ENCODE results near the gene PPOX.

Gene PPOX

DNA sequence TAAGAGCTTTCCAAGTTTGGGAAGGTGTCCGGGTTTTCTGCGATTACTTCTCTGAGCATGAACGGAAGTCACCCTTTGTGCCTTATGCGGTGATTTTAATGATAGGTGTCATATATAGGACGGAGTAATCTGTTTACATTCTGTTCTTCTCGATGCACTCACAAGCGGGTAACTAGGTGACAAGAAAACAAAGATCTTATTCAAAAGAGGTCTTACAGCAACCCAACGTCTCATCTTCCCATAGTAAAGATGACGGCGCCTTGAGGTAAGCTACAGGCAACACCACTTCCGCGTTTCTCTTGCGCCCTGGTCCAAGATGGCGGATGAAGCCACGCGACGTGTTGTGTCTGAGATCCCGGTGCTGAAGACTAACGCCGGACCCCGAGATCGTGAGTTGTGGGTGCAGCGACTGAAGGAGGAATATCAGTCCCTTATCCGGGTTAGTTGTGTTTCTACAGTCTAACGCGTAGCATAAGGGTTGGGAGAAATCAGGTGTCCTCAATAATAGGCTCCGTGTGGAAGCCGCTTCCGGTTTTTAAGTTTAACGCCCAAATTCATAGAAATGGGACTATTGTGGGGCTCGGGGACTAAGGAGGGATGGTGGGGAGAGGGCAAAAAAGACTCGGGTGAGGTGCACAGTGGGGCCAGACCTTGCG is 12.4 kb upstream of the PPOX start, which contains the start of gene UFC1:
Gene UFC1, plus strand, starts transcription at position 297 of the 656 bp plus-strand sequence. Its CDS starts 20 bp downstream, at position 317.
- DNase-seq: peak; percentile 85 to 86

- DNase-seq: no peak
These were observed 8.4 kb upstream of the PPOX start for GRCh38 chr1:161157867-161158266.

DNA sequence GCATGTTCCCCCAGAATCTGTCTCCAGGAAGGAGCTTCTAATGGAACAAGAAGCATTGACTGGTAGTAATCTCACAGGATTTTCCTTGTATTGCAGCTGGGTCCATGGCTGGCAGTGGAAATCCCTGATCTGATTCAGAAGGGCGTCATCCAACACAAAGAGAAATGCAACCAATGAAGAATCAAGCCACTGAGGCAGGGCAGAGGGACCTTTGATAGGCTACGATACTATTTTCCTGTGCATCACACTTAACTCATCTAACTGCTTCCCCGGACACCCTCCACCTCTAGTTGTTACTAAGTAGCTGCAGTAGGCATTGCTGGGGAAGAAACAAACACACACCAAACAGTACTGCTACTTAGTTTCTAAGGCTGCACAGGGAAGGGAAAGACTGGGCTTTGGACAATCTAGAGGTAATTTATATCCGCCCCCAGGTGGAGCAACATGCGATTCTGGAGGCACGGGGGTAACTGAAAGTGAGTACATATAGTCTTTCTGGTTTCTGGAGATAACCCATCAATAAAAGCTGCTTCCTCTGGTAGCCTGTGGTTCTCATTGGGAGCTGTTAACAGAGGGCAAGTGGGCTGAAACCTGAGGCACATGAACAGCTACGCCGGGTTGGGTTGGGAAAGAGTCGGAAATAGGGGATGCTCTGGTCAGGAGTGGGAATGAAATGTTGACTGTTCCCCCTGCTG is 7.8 kb upstream of the PPOX start:
- DNase-seq: no peak

DNA sequence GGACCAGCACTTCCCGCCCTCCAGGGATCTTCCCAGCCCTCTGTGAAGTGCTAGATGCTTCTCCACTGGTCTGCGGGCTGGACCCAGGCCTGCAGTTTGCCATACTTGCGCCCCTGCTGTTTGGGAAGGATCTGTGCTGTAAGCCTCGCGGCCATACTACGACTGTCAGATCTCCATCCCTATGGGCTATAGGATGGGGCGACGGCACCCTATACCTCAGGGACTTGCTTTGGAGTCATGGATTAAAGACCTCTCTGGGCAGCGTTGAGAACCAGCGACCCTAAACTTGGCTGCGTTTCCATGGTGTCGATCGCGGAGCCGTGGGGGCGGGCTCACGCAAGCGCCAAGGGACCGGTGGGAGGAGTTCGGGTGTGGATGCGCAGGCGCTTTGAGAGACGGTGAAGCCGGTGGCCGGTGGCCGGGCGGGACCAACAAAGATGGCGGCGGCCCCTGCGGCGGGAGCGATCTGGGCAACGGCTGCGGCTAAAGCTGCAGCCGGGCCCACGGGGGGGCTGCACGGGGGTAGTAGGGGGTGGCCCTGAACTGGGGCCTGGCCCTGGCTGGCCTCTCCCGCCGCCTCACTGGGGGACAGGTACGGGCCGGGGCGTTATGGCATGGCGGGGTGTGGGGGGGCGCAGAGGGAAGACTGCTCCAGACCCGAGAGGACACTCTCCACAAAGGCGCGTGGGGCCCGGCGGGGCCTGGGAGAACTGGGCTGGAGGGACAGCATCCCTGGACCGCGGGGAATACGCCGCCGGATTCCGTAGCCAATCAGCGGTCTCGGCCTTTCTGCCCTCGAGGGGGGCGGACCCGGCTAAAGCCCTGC is 6.9 kb upstream of the PPOX start, which contains the start of gene USP21:
Gene USP21, plus strand, starts transcription at position 414 of the 826 bp plus-strand sequence. CDS start 1,141 bp downstream, outside the sequence.
- peak; percentile 95 for DNase-seq

- no peak for DNase-seq
These were observed 6.3 kb upstream of the PPOX start for GRCh38 chr1:161159913-161160243.

GRCh38 chr1:161160671-161161145 is 5.5 kb upstream of the PPOX start:
- no peak for DNase-seq

- DNase-seq: no peak
These were observed 4.6 kb upstream of the PPOX start for GRCh38 chr1:161161652-161162051.

DNA sequence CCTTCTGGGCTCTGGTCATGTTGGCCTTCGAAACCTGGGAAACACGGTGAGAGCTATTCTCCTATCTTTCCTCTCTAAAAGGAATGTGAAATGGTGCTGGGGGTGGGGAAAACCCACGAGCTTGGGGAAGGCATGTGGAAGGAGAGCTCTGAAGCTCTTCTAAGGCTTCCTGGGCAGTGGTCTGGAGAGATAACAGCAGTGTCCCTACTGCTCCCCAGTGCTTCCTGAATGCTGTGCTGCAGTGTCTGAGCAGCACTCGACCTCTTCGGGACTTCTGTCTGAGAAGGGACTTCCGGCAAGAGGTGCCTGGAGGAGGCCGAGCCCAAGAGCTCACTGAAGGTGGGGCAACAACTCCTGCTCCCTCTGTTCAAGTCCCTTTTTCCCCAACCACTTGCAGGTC is 4.2 kb upstream of the PPOX start:
- DNase-seq: no peak

DNA sequence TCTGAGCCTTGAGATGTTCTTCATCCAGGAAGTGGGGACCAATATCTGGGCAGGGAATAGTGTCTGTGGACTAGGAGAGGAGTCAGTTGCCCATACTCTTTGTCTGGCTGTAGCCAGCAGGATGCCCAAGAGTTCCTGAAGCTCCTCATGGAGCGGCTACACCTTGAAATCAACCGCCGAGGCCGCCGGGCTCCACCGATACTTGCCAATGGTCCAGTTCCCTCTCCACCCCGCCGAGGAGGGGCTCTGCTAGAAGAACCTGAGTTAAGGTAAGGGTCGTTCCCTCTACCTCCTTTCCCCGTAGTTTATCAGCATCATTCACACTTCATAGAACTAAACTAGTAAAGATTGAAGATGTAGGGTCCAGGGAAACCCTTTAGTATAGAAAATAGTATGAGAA is 3.4 kb upstream of the PPOX start:
- no peak for DNase-seq

DNA sequence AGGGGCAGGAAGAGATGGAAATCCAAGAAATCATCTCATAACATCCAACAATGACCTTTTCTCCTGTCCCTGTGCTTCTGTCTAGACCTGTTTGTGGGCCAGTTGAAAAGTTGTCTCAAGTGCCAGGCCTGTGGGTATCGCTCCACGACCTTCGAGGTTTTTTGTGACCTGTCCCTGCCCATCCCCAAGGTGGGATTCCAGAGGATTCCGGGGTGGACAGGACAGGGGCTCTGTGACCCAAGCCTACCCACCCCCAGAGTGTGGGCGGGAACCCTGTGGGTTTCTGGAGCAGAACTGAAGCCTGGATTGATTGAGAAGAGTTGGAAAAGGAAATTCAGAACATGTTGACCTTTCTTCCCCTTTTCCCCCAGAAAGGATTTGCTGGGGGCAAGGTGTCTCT is 2.4 kb upstream of the PPOX start:
- no peak for DNase-seq

DNA sequence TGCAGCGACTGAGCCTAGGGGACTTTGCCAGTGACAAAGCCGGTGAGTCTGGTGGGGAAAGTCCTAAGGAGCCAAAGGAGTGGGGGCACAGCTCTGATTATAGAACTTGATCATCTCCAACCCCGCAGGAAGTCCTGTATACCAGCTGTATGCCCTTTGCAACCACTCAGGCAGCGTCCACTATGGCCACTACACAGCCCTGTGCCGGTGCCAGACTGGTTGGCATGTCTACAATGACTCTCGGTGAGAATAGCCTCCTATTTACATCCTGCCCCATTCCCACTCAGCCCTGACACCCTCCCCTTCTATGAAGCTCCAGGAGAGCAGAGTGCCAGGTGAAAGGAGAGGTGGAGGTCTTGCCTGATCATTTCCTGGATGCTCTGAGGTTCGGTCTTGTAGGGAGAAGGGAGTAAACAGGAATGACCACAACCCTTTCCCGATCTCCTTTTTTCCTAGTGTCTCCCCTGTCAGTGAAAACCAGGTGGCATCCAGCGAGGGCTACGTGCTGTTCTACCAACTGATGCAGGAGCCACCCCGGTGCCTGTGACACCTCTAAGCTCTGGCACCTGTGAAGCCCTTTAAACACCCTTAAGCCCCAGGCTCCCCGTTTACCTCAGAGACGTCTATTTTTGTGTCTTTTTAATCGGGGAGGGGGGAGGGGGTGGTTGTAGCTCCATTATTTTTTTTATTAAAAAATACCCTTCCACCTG is 1.2 kb upstream of the PPOX start:
- DNase-seq: no peak

GRCh38 chr1:161166669-161167548 is 683 bp downstream of the PPOX start:
- DNase-seq: peak in 1 of 2 experiments; percentile 44

GRCh38 chr1:161168906-161169305 is 2.7 kb downstream of the PPOX start:
- no peak for DNase-seq

GRCh38 chr1:161171191-161171590 is 5.0 kb downstream of the PPOX start:
- no peak for DNase-seq

DNA sequence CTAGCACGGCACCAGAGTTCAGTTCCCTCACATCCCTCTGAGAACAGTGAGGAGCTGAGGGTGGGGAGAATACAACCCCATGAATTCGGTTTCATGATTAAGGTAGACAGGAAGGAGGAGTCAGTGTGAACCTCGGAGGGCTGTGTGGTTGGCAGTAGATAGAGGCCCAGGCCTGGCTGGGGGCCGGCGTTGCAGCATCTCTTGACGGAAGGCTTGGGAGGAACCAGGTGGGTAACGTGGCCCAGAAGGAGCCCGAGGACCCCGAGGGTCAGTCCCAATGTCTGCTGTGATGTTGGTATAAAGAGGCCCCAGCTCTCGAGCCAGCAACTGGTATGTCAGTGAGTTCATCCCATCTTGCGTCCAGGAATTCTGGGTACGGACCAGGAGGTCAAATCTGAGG is 5.5 kb downstream of the PPOX start:
- no peak for DNase-seq

DNA sequence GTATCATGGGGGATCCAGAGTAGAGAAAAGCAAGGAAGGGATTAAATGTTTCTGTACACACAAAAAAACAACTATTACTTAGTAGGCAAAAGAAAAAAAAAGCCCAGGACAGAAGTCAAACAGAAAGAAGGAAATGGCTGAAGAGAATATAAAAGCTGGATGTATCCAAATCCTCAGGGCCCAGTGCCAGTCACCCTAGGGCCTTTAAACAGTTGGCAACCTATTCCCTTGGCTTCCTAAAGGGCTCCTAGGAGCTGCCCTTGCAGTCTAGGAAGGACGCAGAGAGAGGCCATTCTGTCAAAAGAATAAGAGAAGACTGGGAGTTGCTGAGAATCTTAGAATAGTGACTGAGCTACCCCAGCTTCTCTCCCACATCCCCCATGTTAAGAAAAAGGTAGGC is 6.1 kb downstream of the PPOX start:
- no peak for DNase-seq

- no peak for DNase-seq
These were observed 6.7 kb downstream of the PPOX start for GRCh38 chr1:161172776-161173376.

DNA sequence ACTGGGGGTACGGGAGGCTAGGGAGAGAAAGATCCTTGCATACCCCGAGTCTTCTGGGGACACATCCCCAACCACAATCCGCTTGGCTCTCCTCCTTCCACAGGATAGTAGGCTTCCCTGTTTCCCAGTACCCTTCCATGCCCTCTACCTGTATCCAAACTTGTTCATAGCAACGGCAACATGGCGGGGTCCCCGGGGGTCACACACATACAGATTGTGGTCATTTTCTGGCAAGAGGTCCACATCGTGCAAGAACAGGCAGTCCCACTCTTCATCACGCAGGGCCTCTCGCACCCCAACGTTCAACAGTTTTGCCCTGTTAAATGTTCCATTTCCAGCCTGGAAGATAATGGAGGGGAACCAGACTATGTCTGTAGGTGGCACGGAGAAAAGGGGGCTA is 7.5 kb downstream of the PPOX start:
- no peak for DNase-seq

DNA sequence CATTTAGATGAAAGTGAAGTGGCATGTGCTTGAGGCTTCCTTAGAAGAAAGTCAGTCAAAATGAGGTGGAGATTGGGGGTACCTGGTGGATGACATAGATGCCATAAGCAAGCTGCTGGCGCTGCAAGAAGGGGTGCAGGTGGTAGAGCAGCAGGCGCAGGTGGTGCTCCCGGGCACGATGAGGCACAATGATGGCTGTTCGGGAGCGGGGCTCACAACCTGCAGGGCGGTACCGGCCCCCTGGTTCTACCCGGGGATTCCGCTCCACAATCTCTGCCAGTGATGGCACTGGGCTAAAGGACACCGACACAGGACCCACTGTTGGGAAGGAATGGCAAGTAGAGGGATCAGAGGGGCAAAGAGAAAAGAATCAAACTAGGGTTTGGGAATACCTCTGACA is 8.7 kb downstream of the PPOX start:
- DNase-seq: no peak

- no peak for DNase-seq
These were observed 9.7 kb downstream of the PPOX start for GRCh38 chr1:161175771-161176453.
